ENCODE data around the gene LMAN2L. TPM values are rescaled to one million over a fixed set of nuclear protein-coding genes. Genes with fewer than 3 reads are reported as not detected.
"Not testable (repeated sequence)": the region's sequence is repeated elsewhere in the genome, so short reads cannot be mapped to it uniquely, and the experiment has no call there.

The LMAN2L gene
- total RNA-seq, 1 donor from 2014 or later, result 26.2 TPM

DNA sequence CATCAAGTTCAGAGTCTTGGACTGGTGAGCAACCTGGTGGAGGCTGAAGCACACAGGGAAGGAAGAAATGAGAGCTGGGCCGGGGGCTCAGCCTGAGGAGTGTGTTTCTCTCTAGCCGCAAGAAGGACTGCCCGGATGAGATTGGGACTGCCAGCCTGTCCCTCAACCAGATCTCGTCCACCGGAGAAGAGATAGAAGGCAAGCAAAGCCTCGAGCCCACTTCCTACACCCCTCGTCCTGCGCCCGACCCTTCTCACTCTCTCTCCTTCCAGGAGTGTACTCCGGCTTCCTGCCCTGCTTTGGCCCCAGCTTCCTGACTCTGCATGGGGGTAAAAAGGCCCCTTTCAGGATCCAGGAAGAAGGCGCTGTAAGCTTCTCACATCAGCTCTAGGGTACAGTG is 71.1 kb downstream of the LMAN2L start:
- ATAC-seq (no peak), DNase-seq (ENCODE audit: missing footprints) (no peak)
- intact Hi-C loops (cut with DNase I), result no loop called here

DNA sequence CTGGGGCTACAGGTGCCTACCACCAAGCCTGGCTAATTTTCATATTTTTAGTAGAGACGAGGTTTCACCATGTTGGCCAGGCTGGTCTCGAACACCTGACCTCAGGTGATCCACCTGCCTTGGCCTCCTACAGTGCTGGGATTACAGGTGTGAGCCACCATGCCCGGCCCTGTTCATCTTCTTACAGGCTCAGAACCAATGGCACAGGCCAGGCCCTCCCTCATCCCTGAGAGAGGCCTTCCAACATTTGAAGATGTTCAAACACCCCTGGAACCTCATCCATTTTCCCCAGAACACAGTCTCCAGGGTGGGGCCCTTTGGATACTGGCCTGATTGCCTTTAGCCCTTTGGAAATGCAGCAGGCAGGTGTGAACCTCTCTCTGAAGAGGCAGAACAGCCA is 74.1 kb downstream of the LMAN2L start:
- intact Hi-C loops (cut with DNase I), result loop anchor here (2.0 kb wide), 1 partner anchor 27 kb away; the partner anchor contains the start of gene KANSL3
- DNase-seq (ENCODE audit: missing footprints); ATAC-seq: not testable (repeated sequence)

GRCh38 chr2:96665083-96665569 is 74.7 kb downstream of the LMAN2L start:
- ATAC-seq, result peak; percentile 80
- DNase-seq (ENCODE audit: missing footprints), result no peak
- intact Hi-C loops (cut with DNase I), result loop anchor here (2.0 kb wide), 1 partner anchor 26 kb away; the partner anchor contains the start of gene KANSL3

DNA sequence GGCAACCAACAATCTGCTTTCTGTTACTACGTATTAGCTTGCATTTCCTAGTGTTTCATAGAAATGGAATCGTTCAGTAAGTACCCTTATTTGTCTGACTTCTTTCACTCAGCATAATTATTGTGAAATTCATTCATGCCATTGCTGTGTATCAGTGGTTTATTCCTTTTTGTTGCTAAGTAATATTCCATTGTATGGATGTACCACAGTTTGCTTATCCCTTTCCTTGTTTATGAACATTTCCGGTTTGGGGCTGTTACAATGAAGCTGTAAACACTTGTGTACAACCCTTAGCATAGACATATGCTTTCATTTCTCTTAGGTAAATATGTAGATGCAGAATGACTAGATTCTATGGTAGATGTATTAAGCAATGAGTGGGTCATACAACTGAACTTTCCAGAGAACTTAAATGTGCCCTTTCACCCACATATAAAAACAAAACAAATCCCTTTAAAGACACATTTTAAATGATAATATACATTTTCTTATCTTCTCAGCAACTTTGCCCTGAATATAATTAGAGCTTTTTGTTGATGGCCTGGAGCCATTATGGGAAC is 75.4 kb downstream of the LMAN2L start:
- intact Hi-C loops (cut with DNase I), result loop anchor here (2.0 kb wide), 1 partner anchor 26 kb away; the partner anchor contains the start of gene KANSL3
- DNase-seq (ENCODE audit: missing footprints) (no peak), ATAC-seq (no peak)

DNA sequence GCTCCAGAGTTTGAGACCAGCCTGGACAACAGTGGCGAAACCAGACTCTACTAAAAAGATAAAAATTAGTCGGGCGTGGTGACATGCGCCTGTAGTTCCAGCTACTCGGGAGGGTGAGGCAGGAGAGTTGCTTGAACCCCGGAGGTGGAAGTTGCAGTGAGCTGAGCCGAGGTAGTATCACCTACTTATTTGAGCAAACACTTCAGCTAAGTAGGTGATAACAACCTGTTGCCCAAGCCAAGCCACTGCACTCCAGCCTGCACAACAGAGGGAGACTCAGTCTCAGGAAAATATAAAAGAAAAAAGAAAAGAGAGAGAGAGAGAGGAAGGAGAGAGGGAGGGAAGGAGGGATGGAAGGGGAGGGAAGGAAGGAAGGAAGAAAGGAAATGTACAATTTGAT is 76.0 kb downstream of the LMAN2L start:
- DNase-seq (ENCODE audit: missing footprints), result no peak
- intact Hi-C loops (cut with DNase I), result loop anchor here (2.0 kb wide), 1 partner anchor 25 kb away; the partner anchor contains the start of gene KANSL3
- peak; percentile 25 for ATAC-seq

- intact Hi-C loops (cut with DNase I), result no loop called here
- no peak for ATAC-seq
- no peak for DNase-seq (ENCODE audit: missing footprints)
These were observed 76.7 kb downstream of the LMAN2L start for GRCh38 chr2:96663177-96663576.

- ATAC-seq, result no peak
- DNase-seq (ENCODE audit: missing footprints), result no peak
- intact Hi-C loops (cut with DNase I), result no loop called here
These were observed 77.5 kb downstream of the LMAN2L start for GRCh38 chr2:96662360-96662759.

DNA sequence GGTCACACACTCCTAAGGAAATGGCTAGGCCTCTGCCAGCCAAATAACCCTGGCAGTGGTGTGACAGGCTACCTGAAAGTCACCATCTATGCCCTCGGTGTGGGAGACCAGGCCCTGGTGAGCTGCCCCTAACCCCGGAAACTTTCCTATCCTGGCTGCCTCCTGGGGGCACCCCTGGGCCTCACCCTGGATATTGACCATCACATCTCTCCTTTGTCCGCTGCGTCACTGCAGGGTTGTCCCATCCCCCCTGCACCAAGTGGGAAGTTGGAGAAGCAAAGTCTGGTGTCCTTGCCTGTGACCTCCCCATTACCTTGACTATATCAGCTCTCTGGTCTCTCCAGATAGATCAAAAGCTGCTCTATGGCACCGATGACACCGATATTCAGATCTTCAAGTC is 78.5 kb downstream of the LMAN2L start:
- intact Hi-C loops (cut with DNase I), result no loop called here
- no peak for ATAC-seq
- DNase-seq (ENCODE audit: missing footprints), result no peak

- intact Hi-C loops (cut with DNase I), result no loop called here
- ATAC-seq, result no peak
- DNase-seq (ENCODE audit: missing footprints), result no peak
These were observed 83.3 kb downstream of the LMAN2L start for GRCh38 chr2:96656540-96656939.

Other genes with a start within 250 kb of the LMAN2L start
- 0.14 TPM for gene NEURL3, start 234.7 kb downstream of the LMAN2L start, total RNA-seq
- gene ARID5A, start 203.3 kb downstream of the LMAN2L start, total RNA-seq, result 8.7 TPM
- gene KANSL3, start 101.8 kb downstream of the LMAN2L start, total RNA-seq, result 31.9 TPM
- not detected for gene FER1L5, start 97.3 kb downstream of the LMAN2L start, total RNA-seq
- 33.3 TPM for gene CNNM4, start 20.8 kb upstream of the LMAN2L start, total RNA-seq
- 13.3 TPM for gene CNNM3, start 76.2 kb upstream of the LMAN2L start, total RNA-seq
- gene ANKRD23, start 104.0 kb upstream of the LMAN2L start, total RNA-seq, result 12.7 TPM
- gene ANKRD39, start 118.0 kb upstream of the LMAN2L start, total RNA-seq, result 17.4 TPM
- 22.7 TPM for gene SEMA4C, start 130.0 kb upstream of the LMAN2L start, total RNA-seq
- not detected for gene FAM178B, start 246.5 kb upstream of the LMAN2L start, total RNA-seq

All from Right ventricle myocardium inferior (tissue), 1 donor.